CD4-positive, alpha-beta T cell treated with Interleukin-10 for 1 hour (primary cell): Measurements from ENCODE around the gene TTLL3.
"Not testable (repeated sequence)": the region's sequence is repeated elsewhere in the genome, so short reads cannot be mapped to it uniquely, and the experiment has no call there.

Experiments used
- DNase-seq: peaks from one replicate; pipeline ENCODE4 v3.0.0-alpha.2; 2020

TTLL3 gene

DNA sequence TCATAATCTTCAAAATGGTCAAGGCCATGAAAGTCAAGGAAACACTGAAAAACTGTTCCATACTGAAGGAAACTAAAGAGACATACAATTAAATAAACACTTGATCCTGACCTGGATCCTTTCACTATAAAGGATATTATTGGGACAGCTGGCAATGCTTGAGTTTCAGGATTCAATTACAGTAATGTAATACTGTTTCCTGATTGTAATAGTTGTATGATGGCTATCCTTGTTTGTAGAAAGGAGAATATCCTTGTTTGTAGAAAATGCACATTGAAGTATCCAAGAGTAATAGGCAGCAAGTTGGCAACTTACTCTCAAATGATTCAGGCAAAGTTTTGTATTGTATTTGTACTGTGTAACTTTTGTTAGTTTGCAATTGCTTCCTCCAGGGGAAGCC, 65.4 kb downstream of the TTLL3 start:
- no peak for DNase-seq

DNA sequence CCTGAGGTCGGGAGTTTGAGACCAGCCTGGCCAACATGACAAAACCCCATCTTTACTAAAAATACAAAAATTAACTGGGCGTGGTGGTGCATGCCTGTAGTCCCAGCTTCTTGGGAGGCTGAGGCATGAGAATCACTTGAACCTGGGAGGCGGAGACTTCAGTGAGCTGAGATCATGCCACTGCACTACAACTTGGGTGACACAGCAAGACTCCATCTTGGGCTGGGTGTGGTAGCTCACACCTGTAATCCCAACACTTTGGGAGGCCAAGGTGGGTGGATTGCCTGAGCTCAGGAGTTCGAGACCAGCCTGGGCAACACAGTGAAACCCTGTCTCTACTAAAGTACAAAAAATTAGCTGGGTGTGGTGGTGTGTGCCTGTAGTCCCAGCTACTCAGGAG, 66.2 kb downstream of the TTLL3 start:
- DNase-seq = not testable (repeated sequence)

GRCh38 chr3:9876991-9877390, 66.9 kb downstream of the TTLL3 start:
- no peak for DNase-seq

DNA sequence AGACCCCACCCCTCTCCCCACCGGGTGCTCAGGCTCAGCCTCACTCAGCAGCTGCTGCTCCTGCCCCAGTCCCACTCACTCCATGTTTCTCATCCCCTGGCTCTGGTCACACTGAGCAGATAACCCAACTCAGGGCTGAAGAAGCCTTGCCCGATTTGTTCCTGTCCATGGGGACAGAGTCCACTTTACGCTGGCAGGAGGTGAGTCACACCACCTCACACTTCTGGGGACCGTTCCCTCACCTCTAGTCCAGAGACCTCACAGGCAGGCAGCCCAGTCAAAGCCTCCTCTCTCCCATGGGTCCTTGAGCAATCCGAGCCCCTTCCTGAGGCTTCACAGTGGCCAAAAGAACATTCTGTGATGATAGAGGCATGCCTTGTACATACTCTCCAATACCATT, 68.6 kb downstream of the TTLL3 start:
- DNase-seq = no peak

DNA sequence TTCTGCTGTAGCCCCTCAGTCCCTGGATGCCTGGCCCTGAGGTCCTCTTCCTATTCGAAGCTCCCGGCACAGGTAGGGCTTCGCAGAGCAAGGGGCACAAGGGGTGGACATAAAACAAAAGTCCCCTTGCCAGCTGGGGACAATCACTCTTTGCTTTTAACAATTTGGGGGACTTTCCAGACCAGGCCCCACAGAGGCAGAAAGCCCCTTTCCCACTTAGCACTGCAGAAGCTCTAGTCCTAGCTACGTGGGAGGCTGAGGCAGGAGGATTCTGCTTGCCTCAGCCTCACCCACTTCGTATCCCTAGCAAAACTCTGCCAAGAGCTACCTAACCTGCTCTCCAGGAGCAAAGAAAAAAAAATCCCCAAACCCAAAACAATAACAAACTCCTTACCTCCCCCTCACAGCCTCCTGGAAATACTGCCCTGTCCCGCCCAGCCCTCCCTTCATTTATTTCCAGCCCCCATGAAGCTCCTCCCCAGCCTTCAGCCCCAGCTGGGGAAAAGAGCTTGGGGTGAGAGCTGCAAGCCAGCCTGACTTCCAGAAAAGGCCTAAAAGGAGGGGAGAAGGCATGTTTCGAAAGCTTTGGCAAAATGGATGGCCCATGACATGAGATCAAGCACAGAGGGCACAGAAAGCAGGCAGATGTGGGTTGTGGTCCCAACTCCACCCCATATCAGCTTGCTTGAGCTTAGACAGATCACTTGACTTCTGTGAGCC, 69.9 kb downstream of the TTLL3 start, which contains the start of gene CIDEC:
Gene CIDEC (minus strand): TSS at position 424 of the 720 bp plus-strand sequence. CDS start 1,767 bp downstream, outside the sequence.
- no peak for DNase-seq

- DNase-seq = no peak
Measured at GRCh38 chr3:9881441-9881840, 71.4 kb downstream of the TTLL3 start.

DNA sequence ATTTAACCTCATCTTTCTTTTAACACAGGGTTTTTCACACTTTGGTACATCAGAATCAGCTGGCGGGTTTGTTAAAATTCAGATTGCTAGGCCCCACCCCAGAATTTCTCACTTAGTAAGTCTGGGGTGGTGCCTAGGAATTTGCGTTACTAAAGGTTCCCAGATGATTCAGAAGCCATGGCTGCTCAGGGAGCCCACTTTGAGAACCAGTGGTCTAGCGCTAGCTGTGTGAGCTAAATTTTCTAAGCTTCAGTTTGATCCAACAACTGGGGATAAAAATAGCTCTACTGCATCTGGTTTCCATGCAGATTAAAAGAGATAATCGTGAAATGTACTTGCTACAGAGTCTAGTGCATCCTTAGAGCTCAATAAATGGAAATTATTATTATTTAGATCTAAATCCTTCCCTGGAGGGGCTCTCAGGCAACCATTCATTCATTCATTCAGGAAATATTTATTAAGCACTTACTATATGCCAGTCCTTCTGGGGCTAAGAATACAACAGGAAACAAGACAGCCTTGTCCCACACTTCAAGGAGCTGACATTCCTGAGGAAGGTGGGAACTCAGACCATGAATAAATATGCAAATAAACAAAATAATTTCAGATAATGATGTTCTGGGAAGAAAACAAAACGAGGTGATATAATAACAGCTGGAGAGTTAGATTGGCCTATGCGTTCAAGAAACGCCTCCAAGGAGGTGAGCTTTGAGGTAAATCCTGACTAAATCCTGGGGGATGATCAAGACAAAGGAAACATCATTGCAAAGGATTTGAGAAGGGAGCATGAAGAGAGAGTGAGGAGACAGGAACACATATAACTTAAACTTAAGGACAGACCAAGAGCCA, 73.9 kb downstream of the TTLL3 start:
- DNase-seq = no peak

DNA sequence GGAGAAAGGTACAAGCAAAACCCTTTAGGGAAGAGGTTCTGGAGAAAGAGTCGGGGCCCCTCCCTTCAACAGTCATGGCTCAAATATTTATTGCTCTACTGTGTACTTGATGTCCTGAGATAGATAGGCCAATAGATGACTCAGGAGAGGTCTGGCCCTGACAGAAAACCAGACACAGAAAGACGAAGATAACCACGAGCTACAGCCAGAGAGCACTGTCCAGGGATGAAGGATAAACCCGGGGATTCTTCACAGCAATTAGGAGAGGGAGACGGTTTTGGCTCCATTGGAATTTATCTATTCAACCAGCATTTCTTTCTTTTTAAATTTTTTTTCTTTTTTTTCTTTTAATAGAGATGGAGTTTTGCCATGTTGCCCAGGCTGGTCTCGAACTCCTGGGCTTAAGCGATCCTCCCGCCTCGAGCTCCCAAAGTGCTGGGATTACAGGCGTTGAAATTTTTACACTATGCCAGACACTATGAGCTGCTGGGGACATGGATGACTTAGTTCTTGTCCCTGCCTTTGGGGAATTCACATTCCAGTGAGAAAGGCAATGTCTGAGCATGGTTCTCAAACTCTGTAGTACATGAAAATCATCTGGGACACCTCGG, 74.6 kb downstream of the TTLL3 start:
- DNase-seq = no peak
